Smooth muscle cell (in vitro differentiated cells): ENCODE measurements around the gene DPP6. TPM values are rescaled to one million over a fixed set of nuclear protein-coding genes. Genes with fewer than 3 reads are reported as not detected.

Source experiments
- DNase-seq: peaks from one replicate; lab custom pipeline; 2025; ENCODE audit not compliant: unreplicated experiment; lab: John Stamatoyannopoulos, UW
- H2AFZ ChIP-seq: fragments of 200-600 bp; sonication (generic); 2 replicates; pipeline ENCODE4 v1.6.0; 2016; ENCODE audit warnings: antibody characterized with exemption, low read depth, mild to moderate bottlenecking
- H3F3A ChIP-seq: fragments of 200-600 bp; sonication (generic); 2 replicates; pipeline ENCODE4 v1.6.0; 2017; ENCODE audit warnings: antibody characterized with exemption, low read depth
- H3K27ac ChIP-seq: fragments of 200-600 bp; sonication (generic); 2 replicates; pipeline ENCODE4 v1.5.1; 2016; ENCODE audit warnings: low read depth, mild to moderate bottlenecking
- H3K27me3 ChIP-seq: fragments of 200-600 bp; sonication (generic); 2 replicates; pipeline ENCODE4 v1.6.1; 2016; ENCODE audit warnings: low read depth, mild to moderate bottlenecking
- H3K36me3 ChIP-seq: fragments of 200-600 bp; sonication (generic); 2 replicates; pipeline ENCODE4 v1.5.1; 2016; ENCODE audit warnings: low read depth
- H3K4me1 ChIP-seq: fragments of 200-600 bp; sonication (generic); 2 replicates; pipeline ENCODE4 v1.5.1; 2016; ENCODE audit warnings: low read depth
- H3K4me2 ChIP-seq: fragments of 200-600 bp; sonication (generic); 2 replicates; pipeline ENCODE4 v1.6.0; 2016; ENCODE audit warnings: mild to moderate bottlenecking
- H3K4me3 ChIP-seq: fragments of 200-600 bp; sonication (generic); 2 replicates; pipeline ENCODE4 v1.5.1; 2016; ENCODE audit warnings: mild to moderate bottlenecking
- H3K79me2 ChIP-seq: fragments of 200-600 bp; sonication (generic); 2 replicates; pipeline ENCODE4 v1.6.0; 2016; ENCODE audit warnings: low read depth, mild to moderate bottlenecking
- H3K9ac ChIP-seq: fragments of 200-600 bp; sonication (generic); 2 replicates; pipeline ENCODE4 v1.6.0; 2016; ENCODE audit warnings: low read depth
- H3K9me3 ChIP-seq: fragments of 200-600 bp; sonication (generic); replicated peaks from 2 replicates; pipeline ENCODE4 v1.5.1; 2016; ENCODE audit warnings: low read depth
- H4K20me1 ChIP-seq: fragments of 200-600 bp; sonication (generic); 2 replicates; pipeline ENCODE4 v1.6.0; 2016; ENCODE audit warnings: low read depth
- CTCF ChIP-seq: fragments of 200-600 bp; sonication (generic); IDR thresholded peaks from 2 replicates; pipeline ENCODE4 v1.5.1; 2017; ENCODE audit warnings: borderline replicate concordance, mild to moderate bottlenecking, antibody characterized with exemption; ENCODE audit not compliant: insufficient read depth, poor library complexity, severe bottlenecking
- WGBS: methylation state at CpG from one replicate; pipeline ENCODE4 v1.1.7; 2016; ENCODE audit warnings: low lambda C conversion rate; 5-methylcytosine and 5-hydroxymethylcytosine counted together
- polyA plus RNA-seq: library from polyadenylated mRNA; unstranded; fragments of >200 nt; fragmentation: Nextera tagmentation; extraction: Ambion mirVana; gene quantifications from 2 replicates; pipeline ENCODE4 v1.2.1, GENCODE V29; 2016
- total RNA-seq: library from RNA; depleted of rRNA; stranded (reverse); fragments of >200 nt; gene quantifications from 2 replicates; pipeline ENCODE4 v1.2.3, GENCODE V29; 2014

DPP6 gene
- total and polyA plus RNA-seq, 2 experiments from 2014 or later: 0.72 TPM; not detected in 1

- no peak overlapping the region for H3K4me3 ChIP-seq
- no peaks in the 10 kb centered on the region for H3K4me1 ChIP-seq
- no peak for TF ChIP-seq CTCF
- H3K79me2 ChIP-seq: no peaks in the 10 kb centered on the region
- H3F3A ChIP-seq: no peaks in the 10 kb centered on the region
- H3K27me3 ChIP-seq: no peaks in the 10 kb centered on the region
- DNase-seq: no peak
- no peak overlapping the region for H3K9ac ChIP-seq
- no peak overlapping the region for H3K4me2 ChIP-seq
- no peak overlapping the region for H2AFZ ChIP-seq
- H4K20me1 ChIP-seq: no peaks in the 10 kb centered on the region
- WGBS: 94% methylated on average over 5 of the region's 5 CpGs
- H3K27ac ChIP-seq: no peak overlapping the region
- H3K9me3 ChIP-seq: no peaks in the 10 kb centered on the region
- no peaks in the 10 kb centered on the region for H3K36me3 ChIP-seq
Observed at GRCh38 chr7:154627646-154628290, 575.6 kb downstream of the DPP6 start.

GRCh38 chr7:154628556-154628955 lies 576.4 kb downstream of the DPP6 start:
- Histone ChIP-seq H3K4me2 (no peak overlapping the region), H2AFZ (no peak overlapping the region), H4K20me1 (no peaks in the 10 kb centered on the region), H3K36me3 (no peaks in the 10 kb centered on the region), H3K79me2 (no peaks in the 10 kb centered on the region), H3K27ac (no peak overlapping the region), H3K9ac (no peak overlapping the region), H3K4me3 (no peak overlapping the region), H3K9me3 (no peaks in the 10 kb centered on the region), H3F3A (no peaks in the 10 kb centered on the region), H3K4me1 (no peaks in the 10 kb centered on the region), H3K27me3 (no peaks in the 10 kb centered on the region)
- TF ChIP-seq CTCF: no peak
- DNase-seq: no peak
- 76% methylated on average over 7 of the region's 7 CpGs for WGBS

- no peak for DNase-seq
- Histone ChIP-seq H3K27me3 (no peaks in the 10 kb centered on the region), H3K4me3 (no peak overlapping the region), H4K20me1 (no peaks in the 10 kb centered on the region), H3K4me2 (no peak overlapping the region), H2AFZ (no peak overlapping the region), H3K79me2 (no peaks in the 10 kb centered on the region), H3K9me3 (no peaks in the 10 kb centered on the region), H3K9ac (no peak overlapping the region), H3F3A (no peaks in the 10 kb centered on the region), H3K36me3 (no peaks in the 10 kb centered on the region), H3K27ac (no peak overlapping the region), H3K4me1 (no peaks in the 10 kb centered on the region)
- 77% methylated on average over 4 of the region's 4 CpGs for WGBS
- TF ChIP-seq CTCF: no peak
Observed at GRCh38 chr7:154631162-154631561, 579.0 kb downstream of the DPP6 start.

GRCh38 chr7:154633641-154634040 lies 581.4 kb downstream of the DPP6 start:
- Histone ChIP-seq H4K20me1 (no peaks in the 10 kb centered on the region), H3F3A (no peaks in the 10 kb centered on the region), H3K4me3 (no peak overlapping the region), H3K4me1 (no peaks in the 10 kb centered on the region), H3K36me3 (no peaks in the 10 kb centered on the region), H3K9ac (no peak overlapping the region), H3K4me2 (no peak overlapping the region), H3K27me3 (no peaks in the 10 kb centered on the region), H3K9me3 (no peaks in the 10 kb centered on the region), H3K27ac (no peak overlapping the region), H2AFZ (no peak overlapping the region), H3K79me2 (no peaks in the 10 kb centered on the region)
- 63% methylated on average over 3 of the region's 3 CpGs for WGBS
- TF ChIP-seq CTCF: no peak
- DNase-seq: no peak
